ENCODE data around the gene BFSP1. TPM values are rescaled to one million over a fixed set of nuclear protein-coding genes. Genes with fewer than 3 reads are reported as not detected.

Gene BFSP1
- polyA plus RNA-seq, 1 of the 3 experiments (the other 2 are of a cell fraction) = 7.1 TPM

DNA sequence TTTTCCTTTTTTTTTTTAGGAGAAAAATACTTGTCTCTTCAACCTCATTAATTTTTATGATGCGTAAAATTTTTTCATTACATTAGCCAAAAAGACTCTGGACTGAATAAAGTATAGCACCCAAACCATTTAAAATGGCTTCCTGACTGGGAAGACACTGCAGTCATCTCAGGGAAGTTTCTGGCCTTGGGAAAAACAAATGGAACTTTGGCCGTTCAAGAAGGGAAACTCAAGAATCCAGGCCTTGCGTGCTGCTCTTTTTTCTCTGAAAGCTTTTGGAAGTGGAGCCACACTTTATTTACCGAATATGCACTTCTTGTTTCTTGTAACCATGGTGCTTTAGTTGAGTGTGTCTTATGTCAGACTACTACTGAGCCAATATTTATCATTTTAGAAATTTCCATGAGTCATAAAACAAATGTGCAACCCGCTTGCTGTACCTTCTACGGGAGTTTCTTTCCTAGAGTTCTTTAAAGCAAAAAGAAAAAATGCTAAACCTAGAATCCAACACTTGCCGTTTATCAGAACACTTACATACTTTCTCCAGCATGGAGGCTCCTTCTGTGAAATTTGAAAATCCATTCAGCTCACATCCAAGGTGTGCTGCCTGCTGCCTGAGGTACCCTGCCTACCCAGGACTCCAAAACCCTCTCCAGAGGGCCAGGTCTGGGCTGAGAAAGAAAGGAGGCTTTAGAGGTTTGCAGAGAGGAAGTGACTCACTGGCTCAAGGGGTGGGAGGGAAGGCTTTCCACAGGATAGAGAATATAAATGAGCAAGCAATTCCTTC is 27.2 kb upstream of the BFSP1 start (continued):
- no peak for TF ChIP-seq EZH2phosphoT487 (IDR thresholded peaks at IDR 0.05; ENCODE audit: borderline replicate concordance, low read depth)
- peak; percentile 77 for TF ChIP-seq FOSL2 (IDR thresholded peaks at IDR 0.05; ENCODE audit: borderline replicate concordance, low read depth)
- no peak for TF ChIP-seq FOXJ3 (CRISPR knock-in tag; IDR thresholded peaks at IDR 0.05)
- peak in 1 of 2 experiments; percentile 62; a peak in 2 of 4 replicates for TF ChIP-seq EP300 (IDR thresholded peaks at IDR 0.05; ENCODE audit: borderline replicate concordance in 1 of 2, low read depth in 1 of 2, low read length in 1 of 2)
- peak; percentile 56 for TF ChIP-seq TAF1 (IDR thresholded peaks at IDR 0.05; ENCODE audit: borderline replicate concordance, low read depth, low read length)
- TF ChIP-seq POLR2AphosphoS5 (IDR thresholded peaks at IDR 0.05; ENCODE audit: low read depth, low read length) = peak; percentile 88
- TF ChIP-seq, protein P1, sequence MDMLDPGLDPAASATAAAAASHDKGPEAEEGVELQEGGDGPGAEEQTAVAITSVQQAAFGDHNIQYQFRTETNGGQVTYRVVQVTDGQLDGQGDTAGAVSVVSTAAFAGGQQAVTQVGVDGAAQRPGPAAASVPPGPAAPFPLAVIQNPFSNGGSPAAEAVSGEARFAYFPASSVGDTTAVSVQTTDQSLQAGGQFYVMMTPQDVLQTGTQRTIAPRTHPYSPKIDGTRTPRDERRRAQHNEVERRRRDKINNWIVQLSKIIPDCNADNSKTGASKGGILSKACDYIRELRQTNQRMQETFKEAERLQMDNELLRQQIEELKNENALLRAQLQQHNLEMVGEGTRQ (IDR thresholded peaks at IDR 0.05; ENCODE audit: borderline replicate concordance, low read depth, low read length) = no peak
- TF ChIP-seq JUND (IDR thresholded peaks at IDR 0.05) = peak; percentile 69
- no peak for TF ChIP-seq RAD21 (IDR thresholded peaks at IDR 0.05; ENCODE audit: low read length)
- TF ChIP-seq MEF2A (IDR thresholded peaks at IDR 0.05; ENCODE audit: borderline replicate concordance, low read depth) = no peak
- no peak for TF ChIP-seq CHD2 (IDR thresholded peaks at IDR 0.05; ENCODE audit: low read length, partially characterized antibody)
- peak; percentile 74 for TF ChIP-seq TCF12 (IDR thresholded peaks at IDR 0.05)

DNA sequence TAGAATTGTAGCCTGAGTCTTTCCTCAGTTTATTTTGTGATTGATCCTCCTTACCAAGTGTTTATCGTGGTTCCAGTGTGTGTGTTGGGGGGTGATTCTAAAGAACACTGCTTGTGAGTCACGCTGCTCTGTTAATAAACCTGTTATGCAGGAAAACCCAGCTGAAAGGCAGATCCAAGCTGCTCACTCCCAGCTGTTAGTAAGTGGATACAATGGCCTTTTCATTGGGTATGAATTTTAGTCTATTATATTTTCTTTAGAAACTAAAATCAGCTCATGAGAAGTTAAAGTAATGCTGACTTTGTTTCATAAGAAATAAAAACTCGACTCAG is 26.5 kb upstream of the BFSP1 start:
- H3F3A ChIP-seq (replicated peaks; ENCODE audit: insufficient read depth) = peaks cover 41% of the 10 kb centered on the region
- H3K9me2 ChIP-seq = no peaks in the 10 kb centered on the region
- DNase-seq = no peak
- WGBS (ENCODE audit: low lambda C conversion rate) = 12% methylated on average over 3 of the region's 3 CpGs
- H2AFZ ChIP-seq (ENCODE audit: low read depth) = no peak overlapping the region
- H3K9me3 ChIP-seq = no peaks in the 10 kb centered on the region
- H3K27me3 ChIP-seq (ENCODE audit: insufficient read depth) = no peaks in the 10 kb centered on the region
- no peaks in the 10 kb centered on the region for H4K20me1 ChIP-seq (ENCODE audit: insufficient read depth)
- ChIA-PET POLR2A (no interaction called here), CTCF (interaction anchor here (1.0 to 1.4 kb wide), 4 partner anchors 12 to 124 kb away, joined by 3 to 6 read pairs (median 4); partner anchors contain the start of genes DSTN and RRBP1)
- peaks cover 7 to 16% of the 10 kb centered on the region in 2 experiments; a peak in 3 of 4 replicates for H3K4me1 ChIP-seq (ENCODE audit: control insufficient read depth in 1 of 2, insufficient read depth in 2 of 2, low read depth in 1 of 2, low read length in 1 of 2)
- H3K4me2 ChIP-seq = peak overlapping the region; percentile 64
- H3K9ac ChIP-seq = peak overlapping the region; percentile 83
- no peaks in the 10 kb centered on the region for H3K36me3 ChIP-seq (replicated peaks in 1 of 2; ENCODE audit: control insufficient read depth in 1 of 2, insufficient read depth in 2 of 2, low read length in 1 of 2)
- peak overlapping the region in 1 of 2 experiments; percentile 56; a peak in 2 of 4 replicates for H3K4me3 ChIP-seq (ENCODE audit: low read depth in 2 of 2, low read length in 1 of 2)
- peaks cover 7% of the 10 kb centered on the region; the same call in 1 of the 2 replicates for H3K79me2 ChIP-seq (ENCODE audit: insufficient read depth)
- H3K27ac ChIP-seq (ENCODE audit: low read depth in 2 of 2, low read length in 1 of 2) = peak overlapping the region; percentile 84 to 100; a peak in 3 of 4 replicates
- no peak for TF ChIP-seq YY1 (IDR thresholded peaks at IDR 0.05; ENCODE audit: low read depth)
- TF ChIP-seq POLR2AphosphoS5 (IDR thresholded peaks at IDR 0.05; ENCODE audit: low read depth, low read length) = peak; percentile 11; the same call in 1 of the 2 replicates
- TF ChIP-seq JUND (IDR thresholded peaks at IDR 0.05) = peak; percentile 65
- no peak for TF ChIP-seq RCOR1 (IDR thresholded peaks at IDR 0.05; ENCODE audit: low read length)
- TF ChIP-seq NFIC (IDR thresholded peaks at IDR 0.05; ENCODE audit: borderline replicate concordance) = peak; percentile 55
- TF ChIP-seq, protein P2, sequence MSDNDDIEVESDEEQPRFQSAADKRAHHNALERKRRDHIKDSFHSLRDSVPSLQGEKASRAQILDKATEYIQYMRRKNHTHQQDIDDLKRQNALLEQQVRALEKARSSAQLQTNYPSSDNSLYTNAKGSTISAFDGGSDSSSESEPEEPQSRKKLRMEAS (IDR thresholded peaks at IDR 0.05; ENCODE audit: low read depth) = peak; percentile 57
- no peak for TF ChIP-seq TAF1 (IDR thresholded peaks at IDR 0.05; ENCODE audit: borderline replicate concordance, low read depth, low read length)
- peak in 1 of 2 experiments; percentile 9; a peak in 1 of 4 replicates for TF ChIP-seq EP300 (IDR thresholded peaks at IDR 0.05; ENCODE audit: borderline replicate concordance in 1 of 2, low read depth in 1 of 2, low read length in 1 of 2)
- peak; percentile 70; the same call in 1 of the 2 replicates for TF ChIP-seq FOSL2 (IDR thresholded peaks at IDR 0.05; ENCODE audit: borderline replicate concordance, low read depth)
- TF ChIP-seq ELF1 (IDR thresholded peaks at IDR 0.05) = no peak
- TF ChIP-seq, protein P3, sequence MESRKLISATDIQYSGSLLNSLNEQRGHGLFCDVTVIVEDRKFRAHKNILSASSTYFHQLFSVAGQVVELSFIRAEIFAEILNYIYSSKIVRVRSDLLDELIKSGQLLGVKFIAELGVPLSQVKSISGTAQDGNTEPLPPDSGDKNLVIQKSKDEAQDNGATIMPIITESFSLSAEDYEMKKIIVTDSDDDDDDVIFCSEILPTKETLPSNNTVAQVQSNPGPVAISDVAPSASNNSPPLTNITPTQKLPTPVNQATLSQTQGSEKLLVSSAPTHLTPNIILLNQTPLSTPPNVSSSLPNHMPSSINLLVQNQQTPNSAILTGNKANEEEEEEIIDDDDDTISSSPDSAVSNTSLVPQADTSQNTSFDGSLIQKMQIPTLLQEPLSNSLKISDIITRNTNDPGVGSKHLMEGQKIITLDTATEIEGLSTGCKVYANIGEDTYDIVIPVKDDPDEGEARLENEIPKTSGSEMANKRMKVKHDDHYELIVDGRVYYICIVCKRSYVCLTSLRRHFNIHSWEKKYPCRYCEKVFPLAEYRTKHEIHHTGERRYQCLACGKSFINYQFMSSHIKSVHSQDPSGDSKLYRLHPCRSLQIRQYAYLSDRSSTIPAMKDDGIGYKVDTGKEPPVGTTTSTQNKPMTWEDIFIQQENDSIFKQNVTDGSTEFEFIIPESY (IDR thresholded peaks at IDR 0.05; ENCODE audit: borderline replicate concordance, low read depth) = no peak
- no peak for TF ChIP-seq RAD21 (IDR thresholded peaks at IDR 0.05; ENCODE audit: low read length)
- TF ChIP-seq SIN3A (IDR thresholded peaks at IDR 0.05; ENCODE audit: borderline replicate concordance, low read depth, low read length) = no peak
- TF ChIP-seq, protein P4, sequence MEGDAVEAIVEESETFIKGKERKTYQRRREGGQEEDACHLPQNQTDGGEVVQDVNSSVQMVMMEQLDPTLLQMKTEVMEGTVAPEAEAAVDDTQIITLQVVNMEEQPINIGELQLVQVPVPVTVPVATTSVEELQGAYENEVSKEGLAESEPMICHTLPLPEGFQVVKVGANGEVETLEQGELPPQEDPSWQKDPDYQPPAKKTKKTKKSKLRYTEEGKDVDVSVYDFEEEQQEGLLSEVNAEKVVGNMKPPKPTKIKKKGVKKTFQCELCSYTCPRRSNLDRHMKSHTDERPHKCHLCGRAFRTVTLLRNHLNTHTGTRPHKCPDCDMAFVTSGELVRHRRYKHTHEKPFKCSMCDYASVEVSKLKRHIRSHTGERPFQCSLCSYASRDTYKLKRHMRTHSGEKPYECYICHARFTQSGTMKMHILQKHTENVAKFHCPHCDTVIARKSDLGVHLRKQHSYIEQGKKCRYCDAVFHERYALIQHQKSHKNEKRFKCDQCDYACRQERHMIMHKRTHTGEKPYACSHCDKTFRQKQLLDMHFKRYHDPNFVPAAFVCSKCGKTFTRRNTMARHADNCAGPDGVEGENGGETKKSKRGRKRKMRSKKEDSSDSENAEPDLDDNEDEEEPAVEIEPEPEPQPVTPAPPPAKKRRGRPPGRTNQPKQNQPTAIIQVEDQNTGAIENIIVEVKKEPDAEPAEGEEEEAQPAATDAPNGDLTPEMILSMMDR (IDR thresholded peaks at IDR 0.05) = no peak
- no peak for TF ChIP-seq FOXJ3 (CRISPR knock-in tag; IDR thresholded peaks at IDR 0.05)
- TF ChIP-seq TEAD4 (IDR thresholded peaks at IDR 0.05; ENCODE audit: borderline replicate concordance, insufficient read depth) = no peak
- no peak for TF ChIP-seq MEF2A (IDR thresholded peaks at IDR 0.05; ENCODE audit: borderline replicate concordance, low read depth)
- TF ChIP-seq TCF12 (IDR thresholded peaks at IDR 0.05) = peak; percentile 78
- no peak for TF ChIP-seq MXI1 (IDR thresholded peaks at IDR 0.05; ENCODE audit: low read depth, low read length)
- no peak for TF ChIP-seq NRF1 (IDR thresholded peaks at IDR 0.05; ENCODE audit: low read depth, low read length)
- TF ChIP-seq, protein P5, sequence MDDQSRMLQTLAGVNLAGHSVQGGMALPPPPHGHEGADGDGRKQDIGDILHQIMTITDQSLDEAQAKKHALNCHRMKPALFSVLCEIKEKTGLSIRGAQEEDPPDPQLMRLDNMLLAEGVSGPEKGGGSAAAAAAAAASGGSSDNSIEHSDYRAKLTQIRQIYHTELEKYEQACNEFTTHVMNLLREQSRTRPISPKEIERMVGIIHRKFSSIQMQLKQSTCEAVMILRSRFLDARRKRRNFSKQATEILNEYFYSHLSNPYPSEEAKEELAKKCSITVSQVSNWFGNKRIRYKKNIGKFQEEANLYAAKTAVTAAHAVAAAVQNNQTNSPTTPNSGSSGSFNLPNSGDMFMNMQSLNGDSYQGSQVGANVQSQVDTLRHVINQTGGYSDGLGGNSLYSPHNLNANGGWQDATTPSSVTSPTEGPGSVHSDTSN (IDR thresholded peaks at IDR 0.05) = peak; percentile 27; the same call in 1 of the 2 replicates

Measured in SK-N-SH (cell line).